ENCODE measurements around the gene ADPRHL1.

GRCh38 chr13:113402471-113403254 is 50.6 kb downstream of the ADPRHL1 start:
- TF ChIP-seq CTCF (IDR thresholded peaks at IDR 0.05) (no peak), POLR2A (IDR thresholded peaks at IDR 0.05) (no peak)
